Fibroblast of skin of scalp (primary cell): ENCODE results near the gene DUSP18.
"Not testable (repeated sequence)": the region's sequence is repeated elsewhere in the genome, so short reads cannot be mapped to it uniquely, and the experiment has no call there.

ENCODE experiments used
- DNase-seq: peaks from one replicate; pipeline ENCODE4 v3.0.0-alpha.2; 2013

DUSP18 gene

GRCh38 chr22:30640361-30640760 lies 27.3 kb downstream of the DUSP18 start:
- DNase-seq: no peak

GRCh38 chr22:30637701-30638114 lies 30.0 kb downstream of the DUSP18 start:
- DNase-seq: no peak

GRCh38 chr22:30636226-30637077 lies 31.2 kb downstream of the DUSP18 start:
- no peak for DNase-seq

GRCh38 chr22:30635273-30636225 lies 32.1 kb downstream of the DUSP18 start, which contains the start of gene SLC35E4:
SLC35E4 (plus strand) TSS chr22:30635781; CDS start chr22:30636451, 670 bp downstream.
- peak; percentile 94 for DNase-seq

GRCh38 chr22:30634471-30635233 lies 33.0 kb downstream of the DUSP18 start:
- peak; percentile 89 for DNase-seq

- DNase-seq: not testable (repeated sequence)
These were observed 36.2 kb downstream of the DUSP18 start for GRCh38 chr22:30631469-30631868.

DNA sequence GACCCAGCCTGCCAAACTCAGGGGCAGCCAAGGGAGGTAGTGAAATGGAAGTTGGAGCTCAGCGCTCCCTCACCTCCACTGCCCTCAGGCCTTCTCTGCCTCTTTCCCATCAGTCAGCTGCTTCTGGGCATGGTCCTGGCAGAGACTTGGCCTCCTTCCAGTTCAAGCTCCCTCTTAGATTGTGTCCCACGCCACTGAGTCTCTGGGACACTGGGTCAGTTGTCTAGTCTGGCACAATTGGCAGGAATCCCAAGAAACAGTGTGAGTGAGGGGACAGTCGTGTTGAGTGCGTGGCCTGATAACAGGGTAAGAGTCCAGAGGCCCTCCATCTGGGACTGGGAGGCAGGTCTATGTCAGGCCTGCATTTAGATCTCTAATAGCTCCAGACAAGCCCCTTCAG lies 39.2 kb downstream of the DUSP18 start:
- DNase-seq: no peak

GRCh38 chr22:30627471-30627870 lies 40.2 kb downstream of the DUSP18 start:
- no peak for DNase-seq

DNA sequence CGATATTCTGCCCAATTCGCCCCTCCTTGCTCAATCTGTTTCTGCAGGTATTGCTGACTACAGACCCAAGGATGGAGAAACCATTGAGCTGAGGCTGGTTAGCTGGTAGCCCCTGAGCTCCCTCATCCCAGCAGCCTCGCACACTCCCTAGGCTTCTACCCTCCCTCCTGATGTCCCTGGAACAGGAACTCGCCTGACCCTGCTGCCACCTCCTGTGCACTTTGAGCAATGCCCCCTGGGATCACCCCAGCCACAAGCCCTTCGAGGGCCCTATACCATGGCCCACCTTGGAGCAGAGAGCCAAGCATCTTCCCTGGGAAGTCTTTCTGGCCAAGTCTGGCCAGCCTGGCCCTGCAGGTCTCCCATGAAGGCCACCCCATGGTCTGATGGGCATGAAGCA lies 41.3 kb downstream of the DUSP18 start:
- DNase-seq: no peak

DNA sequence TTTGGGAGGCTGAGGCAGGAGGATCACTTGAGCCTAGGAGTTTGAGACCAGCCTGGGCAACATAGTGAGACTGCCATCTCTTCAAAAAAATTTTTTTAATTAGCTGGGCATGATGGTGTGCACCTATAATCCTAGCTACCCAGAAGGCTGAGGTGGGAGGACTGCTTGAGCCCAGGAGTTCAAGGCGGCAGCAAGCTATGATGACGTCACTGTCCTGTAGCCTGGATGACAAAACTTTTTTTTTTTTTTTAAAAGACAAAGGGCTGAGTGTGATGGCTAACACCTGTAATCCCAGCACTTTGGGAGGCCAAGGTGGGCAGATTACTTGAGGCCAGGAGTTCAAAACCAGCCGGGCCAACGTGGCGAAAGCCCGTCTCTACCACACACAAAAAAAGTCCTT lies 47.8 kb downstream of the DUSP18 start:
- not testable (repeated sequence) for DNase-seq

DNA sequence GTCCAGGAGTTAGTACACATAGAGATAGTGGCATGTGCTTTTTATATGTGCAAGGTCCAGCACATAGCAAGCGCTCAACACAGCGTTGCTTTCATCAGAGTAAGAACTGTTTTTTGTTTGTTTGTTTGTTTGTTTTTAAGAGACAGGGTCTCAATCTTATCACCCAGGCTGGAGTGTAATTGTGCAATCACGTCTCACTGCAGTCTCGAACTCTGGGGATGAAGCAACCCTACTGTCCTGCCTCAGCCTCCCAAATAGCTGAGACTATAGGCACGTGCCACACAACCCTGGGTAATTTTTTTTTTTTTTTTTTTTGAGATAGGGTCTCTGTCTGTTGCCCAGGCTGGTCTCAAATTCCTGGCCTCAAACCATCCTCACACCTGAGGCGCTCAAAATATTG lies 49.9 kb downstream of the DUSP18 start:
- no peak for DNase-seq

DNA sequence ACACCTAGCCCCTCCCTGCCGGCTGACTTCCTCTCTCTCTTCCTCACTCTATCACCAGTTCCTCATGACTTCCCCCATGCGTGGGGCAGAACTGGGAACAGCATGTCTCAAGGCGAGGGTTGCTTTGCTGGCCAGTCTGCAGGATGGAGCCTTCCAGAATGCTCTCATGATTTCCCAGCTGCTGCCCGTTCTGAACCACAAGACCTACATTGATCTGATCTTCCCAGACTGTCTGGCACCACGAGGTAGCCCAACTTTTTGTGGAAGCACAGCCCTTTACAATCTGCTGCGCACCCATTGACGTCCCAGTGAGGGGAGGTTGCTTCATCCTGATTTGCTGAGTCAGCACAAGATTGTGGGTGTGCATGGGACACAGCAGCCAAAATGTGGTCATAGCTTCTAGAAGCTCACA lies 52.1 kb downstream of the DUSP18 start:
- no peak for DNase-seq

DNA sequence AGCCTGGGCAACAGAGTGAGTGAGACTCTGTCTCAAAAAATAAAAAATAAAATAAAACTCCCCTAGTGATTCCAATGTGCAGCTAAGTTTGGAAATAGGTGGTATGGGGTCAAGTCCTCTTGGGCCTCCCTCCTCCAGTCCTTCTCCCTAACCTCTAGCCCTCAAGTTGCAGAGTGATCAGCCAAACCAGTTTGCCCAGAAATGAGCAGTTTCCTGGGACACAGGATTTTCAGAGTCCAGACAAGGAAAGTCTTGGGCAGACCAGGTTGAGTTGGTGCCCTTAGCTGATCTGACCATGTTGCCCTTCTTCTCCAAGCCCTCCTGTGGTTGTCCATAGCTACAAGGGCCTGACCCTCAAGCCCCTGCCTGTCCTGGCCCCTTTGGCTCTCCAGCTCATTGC lies 52.8 kb downstream of the DUSP18 start:
- no peak for DNase-seq

DNA sequence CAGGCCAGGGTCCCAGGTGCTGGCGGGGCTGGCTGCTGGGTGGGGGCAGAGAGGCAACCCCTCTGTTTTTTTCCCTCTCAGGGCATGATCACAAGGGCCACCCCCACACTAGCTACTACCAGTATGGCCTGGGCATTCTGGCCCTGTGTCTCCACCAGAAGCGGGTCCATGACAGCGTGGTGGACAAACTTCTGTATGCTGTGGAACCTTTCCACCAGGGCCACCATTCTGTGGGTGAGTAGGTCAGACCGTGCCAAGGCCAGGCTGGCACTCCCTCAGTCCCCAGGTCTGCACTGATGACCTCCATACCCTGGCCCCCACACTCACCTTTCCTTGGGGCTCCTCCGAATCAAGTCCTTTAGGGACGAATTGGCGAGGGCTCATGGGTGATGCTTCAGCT lies 53.4 kb downstream of the DUSP18 start:
- DNase-seq: no peak

DNA sequence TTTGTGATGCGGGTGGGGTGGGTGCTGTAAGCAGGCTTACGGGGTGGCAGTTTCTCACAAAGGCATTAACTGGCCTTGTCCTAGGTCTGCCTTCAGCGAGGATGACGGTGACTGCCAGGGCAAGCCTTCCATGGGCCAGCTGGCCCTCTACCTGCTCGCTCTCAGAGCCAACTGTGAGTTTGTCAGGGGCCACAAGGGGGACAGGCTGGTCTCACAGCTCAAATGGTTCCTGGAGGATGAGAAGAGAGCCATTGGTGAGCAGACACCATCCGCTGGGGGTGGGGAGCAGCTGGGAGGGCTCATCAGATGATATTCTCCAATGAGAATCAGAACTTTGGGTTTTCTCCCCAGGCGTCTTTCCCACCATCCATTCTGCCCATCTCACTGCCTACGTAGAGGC lies 54.9 kb downstream of the DUSP18 start:
- no peak for DNase-seq
